Measurements from ENCODE around the gene KLHL7. TPM values are rescaled to one million over a fixed set of nuclear protein-coding genes. Genes with fewer than 3 reads are reported as not detected.

Gene KLHL7
- total RNA-seq, 1 experiment from 2014 or later = 20.6 TPM

- intact Hi-C loops (cut with micrococcal nuclease) = loop anchor here (10.0 kb wide), 1 partner anchor 962 kb away; no protein-coding TSS in a partner anchor
- Histone ChIP-seq H3K79me2 (ENCODE audit: insufficient read depth, low read length) (no peaks in the 10 kb centered on the region), H4K20me1 (ENCODE audit: insufficient read depth) (no peaks in the 10 kb centered on the region), H3K27ac (ENCODE audit: low read depth, low read length) (no peak overlapping the region), H3K9ac (ENCODE audit: low read length) (no peak overlapping the region), H2AFZ (ENCODE audit: low read depth, low read length, poor library complexity, severe bottlenecking) (no peak overlapping the region), H3K9me3 (ENCODE audit: control insufficient read depth in 1 of 2, insufficient read depth in 1 of 2, low read depth in 1 of 2, low read length in 2 of 2) (no peaks in the 10 kb centered on the region), H3K9me2 (ENCODE audit: insufficient read depth) (no peaks in the 10 kb centered on the region), H3K36me3 (ENCODE audit: control insufficient read depth in 1 of 2, insufficient read depth in 2 of 2, low read length in 2 of 2) (no peaks in the 10 kb centered on the region), H3K4me3 (replicated peaks in 1 of 2; ENCODE audit: low read depth in 1 of 2, low read length in 2 of 2) (no peak overlapping the region), H3K4me1 (ENCODE audit: control insufficient read depth in 1 of 2, insufficient read depth in 2 of 2, low read length in 2 of 2) (peaks cover 2 to 4% of the 10 kb centered on the region in 2 experiments; a peak in 3 of 4 replicates), H3K27me3 (ENCODE audit: insufficient read depth, low read length) (no peaks in the 10 kb centered on the region), H3K4me2 (ENCODE audit: low read length) (no peak overlapping the region)
- RAD21 ChIA-PET (ENCODE audit: low non-redundant PET in 1 of 2, low total read pairs in 2 of 2, uncharacterized antibody in 2 of 2, unreplicated experiment in 2 of 2) = no interaction called here
- no TSS peak for BruUV-seq (replicated peaks)
- ATAC-seq (no peak), DNase-seq (ENCODE audit: low read depth, low spot score) (no peak)
- POLR2A ChIA-PET = no interaction called here
- CTCF ChIA-PET = no interaction called here
- TF ChIP-seq ATF3 (IDR thresholded peaks at IDR 0.05) = no peak
- TF ChIP-seq SP1 (IDR thresholded peaks at IDR 0.05; ENCODE audit: low read depth) = no peak
- no peak for TF ChIP-seq YY1 (IDR thresholded peaks at IDR 0.05; ENCODE audit: extremely low read depth, insufficient replicate concordance, low read depth, low read length)
- TF ChIP-seq TCF7L2 (IDR thresholded peaks at IDR 0.05; ENCODE audit: borderline replicate concordance, extremely low read depth, insufficient read depth, insufficient read length) = no peak
- TF ChIP-seq ELF1 (IDR thresholded peaks at IDR 0.05; ENCODE audit: borderline replicate concordance, low read depth) = no peak
- no peak for TF ChIP-seq MAX (IDR thresholded peaks at IDR 0.05)
- no peak for TF ChIP-seq POLR2A (IDR thresholded peaks at IDR 0.05; ENCODE audit: borderline replicate concordance, extremely low read depth, insufficient read depth, insufficient read length)
- no peak for TF ChIP-seq ZFX (IDR thresholded peaks at IDR 0.05)
- TF ChIP-seq EGR1 (IDR thresholded peaks at IDR 0.05; ENCODE audit: low read depth) = no peak
- no peak for TF ChIP-seq EZH2phosphoT487 (IDR thresholded peaks at IDR 0.05; ENCODE audit: borderline replicate concordance)
- TF ChIP-seq FOSL1 (IDR thresholded peaks at IDR 0.05; ENCODE audit: low read depth) = no peak
- no peak for TF ChIP-seq JUND (IDR thresholded peaks at IDR 0.05)
- TF ChIP-seq POLR2AphosphoS5 (IDR thresholded peaks at IDR 0.05; ENCODE audit: low read depth, low read length) = no peak
- no peak for TF ChIP-seq RAD21 (IDR thresholded peaks at IDR 0.05; ENCODE audit: low read depth)
- TF ChIP-seq CEBPB (IDR thresholded peaks at IDR 0.05; ENCODE audit: low read depth) = no peak
- no peak for TF ChIP-seq CTCF (IDR thresholded peaks at IDR 0.05 in 2 of 3, conservative IDR thresholded peaks at IDR 0.05 in 1 of 3; ENCODE audit: borderline replicate concordance in 1 of 3, insufficient read depth in 1 of 3, low read depth in 2 of 3, low read length in 2 of 3)
Measured at GRCh38 chr7:23067271-23067670, 38.3 kb upstream of the KLHL7 start.

Measured in HCT116 (cell line).